VCaP (cell line): ENCODE measurements around the gene STPG2.

Experiments
- H3K27ac ChIP-seq: fragments of 450-650 bp; 2 replicates; pipeline ENCODE4 v1.5.1; 2017
- TF ChIP-seq, protein P1 (sequence below): fragments of 450-650 bp; conservative IDR thresholded peaks from 2 replicates; pipeline ENCODE4 v1.5.1; 2017; ENCODE audit warnings: mild to moderate bottlenecking, moderate library complexity

Gene STPG2

GRCh38 chr4:98093662-98094061 is 49.6 kb downstream of the STPG2 start:
- TF ChIP-seq, protein P1, sequence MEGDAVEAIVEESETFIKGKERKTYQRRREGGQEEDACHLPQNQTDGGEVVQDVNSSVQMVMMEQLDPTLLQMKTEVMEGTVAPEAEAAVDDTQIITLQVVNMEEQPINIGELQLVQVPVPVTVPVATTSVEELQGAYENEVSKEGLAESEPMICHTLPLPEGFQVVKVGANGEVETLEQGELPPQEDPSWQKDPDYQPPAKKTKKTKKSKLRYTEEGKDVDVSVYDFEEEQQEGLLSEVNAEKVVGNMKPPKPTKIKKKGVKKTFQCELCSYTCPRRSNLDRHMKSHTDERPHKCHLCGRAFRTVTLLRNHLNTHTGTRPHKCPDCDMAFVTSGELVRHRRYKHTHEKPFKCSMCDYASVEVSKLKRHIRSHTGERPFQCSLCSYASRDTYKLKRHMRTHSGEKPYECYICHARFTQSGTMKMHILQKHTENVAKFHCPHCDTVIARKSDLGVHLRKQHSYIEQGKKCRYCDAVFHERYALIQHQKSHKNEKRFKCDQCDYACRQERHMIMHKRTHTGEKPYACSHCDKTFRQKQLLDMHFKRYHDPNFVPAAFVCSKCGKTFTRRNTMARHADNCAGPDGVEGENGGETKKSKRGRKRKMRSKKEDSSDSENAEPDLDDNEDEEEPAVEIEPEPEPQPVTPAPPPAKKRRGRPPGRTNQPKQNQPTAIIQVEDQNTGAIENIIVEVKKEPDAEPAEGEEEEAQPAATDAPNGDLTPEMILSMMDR = no peak
- H3K27ac ChIP-seq = no peak overlapping the region

DNA sequence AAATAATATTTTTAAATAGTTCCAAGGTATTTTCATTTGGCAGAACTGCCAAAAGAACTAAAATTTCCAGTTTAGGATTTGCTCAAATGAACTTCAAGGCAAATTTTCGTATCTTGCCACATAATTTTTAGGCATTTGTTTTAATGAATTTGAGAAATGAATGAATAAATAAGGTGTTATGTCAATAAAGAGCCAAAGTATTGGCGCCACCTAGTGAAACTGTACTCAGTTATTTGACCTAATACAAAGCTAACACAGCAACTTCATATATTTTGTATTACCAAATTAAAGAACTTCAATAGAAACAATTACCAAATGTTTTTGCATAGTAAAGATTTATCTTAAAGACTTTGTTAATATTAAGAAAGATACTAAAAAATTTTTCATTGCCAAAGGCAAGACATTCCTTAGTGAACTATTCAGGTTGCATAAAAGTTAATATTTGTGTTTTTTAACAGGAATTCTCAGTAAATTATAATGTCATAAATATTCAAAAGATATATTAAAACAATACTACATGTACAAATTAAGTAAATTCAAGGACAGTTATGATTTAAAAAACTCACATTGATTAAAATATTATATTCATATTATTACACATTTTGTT is 50.3 kb downstream of the STPG2 start:
- no peak overlapping the region for H3K27ac ChIP-seq
- TF ChIP-seq, protein P1 = peak; percentile 83

- no peak overlapping the region for H3K27ac ChIP-seq
- TF ChIP-seq, protein P1 = no peak
Observed at GRCh38 chr4:98081936-98082335, 61.3 kb downstream of the STPG2 start.

- H3K27ac ChIP-seq = no peak overlapping the region
- TF ChIP-seq, protein P1 = no peak
Observed at GRCh38 chr4:98068495-98068894, 74.8 kb downstream of the STPG2 start.

GRCh38 chr4:98055800-98056501 is 87.3 kb downstream of the STPG2 start:
- H3K27ac ChIP-seq = no peak overlapping the region
- TF ChIP-seq, protein P1 = no peak

GRCh38 chr4:98046665-98047064 is 96.6 kb downstream of the STPG2 start:
- H3K27ac ChIP-seq = no peak overlapping the region
- TF ChIP-seq, protein P1 = no peak

DNA sequence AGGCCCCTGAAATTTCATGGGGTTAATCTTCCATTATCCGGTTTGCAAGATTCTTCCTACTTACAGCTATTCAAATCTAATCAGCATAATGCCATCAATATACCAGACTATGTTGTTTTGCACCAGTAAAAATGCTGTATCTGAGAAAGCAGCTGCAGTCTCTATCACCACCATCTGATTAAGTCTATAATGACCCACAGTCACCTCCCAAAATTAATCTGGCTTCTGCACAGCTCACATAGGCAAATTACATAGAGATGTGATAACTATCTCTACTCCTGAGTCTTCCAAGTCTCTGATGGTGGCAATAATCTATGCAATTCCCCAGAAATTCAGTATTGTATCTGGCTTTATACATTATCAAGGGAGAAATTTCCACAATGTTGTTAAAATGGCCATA is 113.2 kb downstream of the STPG2 start:
- H3K27ac ChIP-seq = no peak overlapping the region
- TF ChIP-seq, protein P1 = no peak
